Measurements from ENCODE around the gene C2.

- TF ChIP-seq CTCF (IDR thresholded peaks at IDR 0.05) (no peak), MLX (CRISPR knock-in tag; IDR thresholded peaks at IDR 0.05) (no peak), TCF7 (CRISPR knock-in tag; IDR thresholded peaks at IDR 0.05; ENCODE audit: low read depth) (no peak), HMGXB4 (CRISPR knock-in tag; IDR thresholded peaks at IDR 0.05) (no peak), ZNF423 (CRISPR knock-in tag; IDR thresholded peaks at IDR 0.05) (no peak), MAX (CRISPR knock-in tag; IDR thresholded peaks at IDR 0.05) (no peak), AFF4 (CRISPR knock-in tag; IDR thresholded peaks at IDR 0.05; ENCODE audit: borderline replicate concordance) (no peak)
These were observed 51.9 kb downstream of the C2 start for GRCh38 chr6:31979238-31979898.
